Endothelial cell (in vitro differentiated cells): Measurements from ENCODE around the gene CACNA1D. TPM values are rescaled to one million over a fixed set of nuclear protein-coding genes. Genes with fewer than 3 reads are reported as not detected.

Source experiments
- DNase-seq: peaks from one replicate; pipeline ENCODE4 v3.0.0; 2021; ENCODE audit warnings: low spot score
- H3K27ac Mint-ChIP-seq: one replicate; pipeline ENCODE4 v1.8.0; 2021; ENCODE audit warnings: mixed read lengths, inconsistent platforms; ENCODE audit not compliant: unreplicated experiment
- H3K27me3 Mint-ChIP-seq: one replicate; pipeline ENCODE4 v1.8.0; 2021; ENCODE audit warnings: mild to moderate bottlenecking, moderate library complexity, mixed read lengths, inconsistent platforms; ENCODE audit not compliant: unreplicated experiment
- H3K36me3 Mint-ChIP-seq: one replicate; pipeline ENCODE4 v1.8.0; 2021; ENCODE audit warnings: mild to moderate bottlenecking, low read depth, mixed read lengths, inconsistent platforms; ENCODE audit not compliant: unreplicated experiment
- H3K4me1 Mint-ChIP-seq: one replicate; pipeline ENCODE4 v1.8.0; 2021; ENCODE audit warnings: mild to moderate bottlenecking, mixed read lengths, inconsistent platforms; ENCODE audit not compliant: unreplicated experiment
- H3K4me3 Mint-ChIP-seq: one replicate; pipeline ENCODE4 v1.8.0; 2021; ENCODE audit warnings: mild to moderate bottlenecking, mixed read lengths, inconsistent platforms; ENCODE audit not compliant: unreplicated experiment
- H3K9me3 Mint-ChIP-seq: one replicate; pipeline ENCODE4 v1.8.0; 2021; ENCODE audit warnings: mixed read lengths, inconsistent platforms; ENCODE audit not compliant: unreplicated experiment
- CTCF ChIP-seq: fragments of 200-600 bp; sonication (generic); IDR thresholded peaks from one replicate; pipeline ENCODE4 v1.5.0; 2021; ENCODE audit warnings: antibody characterized with exemption; ENCODE audit not compliant: unreplicated experiment
- total RNA-seq: library from RNA; stranded (reverse); fragmentation: NEBNext Ultra II Directional; extraction: Animal tissue kit (Norgen Biotek cat#: 25700); gene quantifications from one replicate; pipeline ENCODE4 v1.2.1, GENCODE V29; 2021; ENCODE audit not compliant: unreplicated experiment

Gene CACNA1D
- total RNA-seq, 1 donor from 2014 or later, result 208 TPM

GRCh38 chr3:53489787-53490458 lies 4.5 kb upstream of the CACNA1D start:
- no peak for DNase-seq
- H3K27ac Mint-ChIP-seq, result no peak overlapping the region
- TF ChIP-seq CTCF, result no peak
- no peak overlapping the region for H3K4me3 Mint-ChIP-seq
- peaks cover 3% of the 10 kb centered on the region for H3K4me1 Mint-ChIP-seq
- H3K27me3 Mint-ChIP-seq, result peaks cover 4% of the 10 kb centered on the region
- no peaks in the 10 kb centered on the region for H3K9me3 Mint-ChIP-seq
- no peaks in the 10 kb centered on the region for H3K36me3 Mint-ChIP-seq

GRCh38 chr3:53490459-53490968 lies 3.9 kb upstream of the CACNA1D start:
- Mint-ChIP-seq H3K9me3 (no peaks in the 10 kb centered on the region), H3K36me3 (no peaks in the 10 kb centered on the region), H3K4me1 (peaks cover 3% of the 10 kb centered on the region), H3K27ac (no peak overlapping the region), H3K4me3 (no peak overlapping the region), H3K27me3 (peaks cover 4% of the 10 kb centered on the region)
- no peak for DNase-seq
- TF ChIP-seq CTCF, result no peak

GRCh38 chr3:53491276-53491675 lies 3.1 kb upstream of the CACNA1D start:
- no peaks in the 10 kb centered on the region for H3K36me3 Mint-ChIP-seq
- H3K4me1 Mint-ChIP-seq, result peaks cover 3% of the 10 kb centered on the region
- DNase-seq, result no peak
- no peak overlapping the region for H3K4me3 Mint-ChIP-seq
- peaks cover 7% of the 10 kb centered on the region for H3K27me3 Mint-ChIP-seq
- no peak overlapping the region for H3K27ac Mint-ChIP-seq
- no peaks in the 10 kb centered on the region for H3K9me3 Mint-ChIP-seq
- no peak for TF ChIP-seq CTCF

- no peaks in the 10 kb centered on the region for H3K36me3 Mint-ChIP-seq
- peaks cover 9% of the 10 kb centered on the region for H3K4me1 Mint-ChIP-seq
- TF ChIP-seq CTCF, result no peak
- H3K9me3 Mint-ChIP-seq, result no peaks in the 10 kb centered on the region
- peaks cover 7% of the 10 kb centered on the region for H3K27me3 Mint-ChIP-seq
- H3K4me3 Mint-ChIP-seq, result peak overlapping the region; percentile 78
- H3K27ac Mint-ChIP-seq, result no peak overlapping the region
- DNase-seq, result no peak
These were observed 832 bp upstream of the CACNA1D start for GRCh38 chr3:53493595-53493962.

GRCh38 chr3:53495146-53495519 lies 722 bp downstream of the CACNA1D start:
- no peak for DNase-seq
- Mint-ChIP-seq H3K27me3 (peaks cover 7% of the 10 kb centered on the region), H3K9me3 (no peaks in the 10 kb centered on the region), H3K27ac (no peak overlapping the region), H3K4me1 (peaks cover 9% of the 10 kb centered on the region), H3K4me3 (no peak overlapping the region), H3K36me3 (no peaks in the 10 kb centered on the region)
- no peak for TF ChIP-seq CTCF
